Left forelimb (tissue), 1 donor: ENCODE data around the gene KDM2B.
"Not testable (repeated sequence)": the region's sequence is repeated elsewhere in the genome, so short reads cannot be mapped to it uniquely, and the experiment has no call there.

Experiments used
- DNase-seq: peaks from one replicate; pipeline ENCODE4 v3.0.0-alpha.2; 2018; ENCODE audit warnings: low spot score

Gene KDM2B

DNA sequence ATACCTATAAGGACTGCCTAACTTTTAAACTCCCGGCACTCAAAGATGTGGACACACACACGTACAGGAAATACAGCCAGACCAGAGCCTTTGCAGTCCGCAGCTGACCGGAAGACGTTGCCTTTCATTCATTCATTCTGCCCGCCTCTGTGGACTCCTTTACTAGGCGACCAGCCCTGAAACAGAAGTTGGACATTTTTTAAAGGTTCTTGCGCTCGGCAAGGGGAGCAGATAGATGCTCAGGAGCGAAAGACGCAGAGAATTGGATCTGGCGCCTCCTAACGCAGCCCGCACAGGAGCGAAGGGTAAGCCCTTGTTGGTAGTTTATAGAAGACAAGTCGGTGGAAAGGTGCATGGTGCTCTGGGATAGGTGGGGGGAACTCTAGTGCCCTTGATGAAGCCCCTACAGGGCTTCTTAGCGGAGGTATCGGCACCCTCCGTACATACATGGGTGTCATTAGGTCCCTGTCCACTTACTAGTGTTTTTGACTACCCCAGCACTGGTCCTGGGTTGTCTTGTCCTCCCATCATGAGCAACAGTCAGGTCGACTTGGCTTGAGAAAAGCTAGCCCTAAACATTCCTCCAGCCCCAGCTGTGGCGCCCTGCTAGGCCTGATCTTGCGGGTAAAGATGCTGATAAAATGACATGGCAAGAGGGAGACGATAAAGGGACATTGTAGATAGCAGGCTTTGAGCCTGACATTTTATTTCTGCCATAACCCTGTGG is at the start of gene KDM2B:
Gene KDM2B (minus strand): TSS at position 65 of the 727 bp plus-strand sequence. CDS start 112 bp downstream, outside the sequence.
- DNase-seq, result no peak

DNA sequence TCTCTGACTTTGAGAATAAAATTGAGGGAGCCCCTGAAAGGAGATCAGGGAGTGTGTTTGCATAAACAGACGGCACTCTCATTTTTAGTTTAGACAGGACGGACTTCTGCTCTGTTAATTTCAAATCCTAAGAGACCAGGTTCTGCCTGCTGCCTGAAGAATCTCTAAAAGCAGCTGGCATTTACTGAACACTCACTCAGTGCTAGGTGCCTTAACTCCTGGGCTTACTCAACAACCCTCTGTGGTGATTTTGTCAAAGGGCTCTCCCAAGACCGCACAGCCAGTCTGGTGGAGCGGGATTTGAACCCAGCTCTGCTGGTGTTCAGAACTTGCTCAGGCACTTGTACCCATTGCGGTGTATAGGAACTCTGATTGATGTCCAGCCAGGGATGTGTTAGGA is 47.7 kb upstream of the KDM2B start:
- DNase-seq, result no peak

DNA sequence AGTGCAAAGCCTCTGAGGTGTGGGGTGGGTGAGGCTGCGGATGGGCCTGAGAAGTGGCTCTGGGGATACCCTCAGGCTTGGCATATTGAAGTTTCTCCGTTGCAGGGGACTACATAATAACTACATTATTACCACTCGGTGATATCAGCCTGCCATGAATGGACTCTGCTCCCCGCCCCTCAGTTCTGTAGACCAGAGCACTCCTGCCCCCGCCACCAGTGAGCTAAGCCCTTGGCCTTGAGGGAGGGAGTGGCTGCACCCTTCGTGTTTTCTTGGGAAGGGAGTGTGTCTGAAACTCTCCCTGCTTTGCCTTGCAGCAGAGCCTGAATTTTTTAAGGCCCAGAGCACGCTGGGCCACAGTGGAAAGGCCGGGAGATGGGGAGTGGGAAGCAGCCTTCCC is 47.2 kb upstream of the KDM2B start:
- no peak for DNase-seq

DNA sequence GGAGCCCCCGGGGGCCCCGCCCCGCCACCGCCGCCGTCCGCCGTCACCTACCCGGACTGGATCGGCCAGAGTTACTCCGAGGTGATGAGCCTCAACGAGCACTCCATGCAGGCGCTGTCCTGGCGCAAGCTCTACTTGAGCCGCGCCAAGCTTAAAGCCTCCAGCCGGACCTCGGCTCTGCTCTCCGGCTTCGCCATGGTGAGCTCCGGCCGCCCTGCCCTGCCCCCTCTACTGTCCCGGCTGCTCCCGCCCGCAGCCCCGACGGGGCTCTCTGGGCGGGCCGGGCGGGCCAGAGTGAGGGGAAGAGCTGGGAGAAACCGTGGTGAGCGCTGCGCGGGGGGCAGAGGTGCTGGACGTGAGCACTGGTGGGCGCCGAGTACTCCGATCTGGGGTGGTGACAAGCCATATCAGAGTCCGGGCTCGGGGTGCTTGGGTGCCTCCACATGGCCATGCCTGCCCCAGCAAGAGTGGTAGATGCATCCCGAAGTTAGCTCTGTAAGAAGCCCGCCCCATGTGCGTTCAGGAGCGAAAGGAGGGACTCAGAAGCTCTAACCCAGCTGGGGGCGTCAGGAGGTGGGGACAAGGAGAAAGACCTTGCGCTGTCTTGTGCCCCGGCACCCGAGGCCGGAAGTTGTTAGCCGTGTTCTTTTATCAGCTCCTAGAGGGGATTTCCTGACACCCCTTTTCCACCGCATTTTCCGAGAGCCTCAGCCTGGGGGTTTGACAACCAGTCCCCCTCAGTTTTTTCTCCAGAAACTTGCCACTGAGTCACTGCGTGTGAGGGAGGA is 46.2 kb upstream of the KDM2B start:
- DNase-seq, result peak; percentile 82

DNA sequence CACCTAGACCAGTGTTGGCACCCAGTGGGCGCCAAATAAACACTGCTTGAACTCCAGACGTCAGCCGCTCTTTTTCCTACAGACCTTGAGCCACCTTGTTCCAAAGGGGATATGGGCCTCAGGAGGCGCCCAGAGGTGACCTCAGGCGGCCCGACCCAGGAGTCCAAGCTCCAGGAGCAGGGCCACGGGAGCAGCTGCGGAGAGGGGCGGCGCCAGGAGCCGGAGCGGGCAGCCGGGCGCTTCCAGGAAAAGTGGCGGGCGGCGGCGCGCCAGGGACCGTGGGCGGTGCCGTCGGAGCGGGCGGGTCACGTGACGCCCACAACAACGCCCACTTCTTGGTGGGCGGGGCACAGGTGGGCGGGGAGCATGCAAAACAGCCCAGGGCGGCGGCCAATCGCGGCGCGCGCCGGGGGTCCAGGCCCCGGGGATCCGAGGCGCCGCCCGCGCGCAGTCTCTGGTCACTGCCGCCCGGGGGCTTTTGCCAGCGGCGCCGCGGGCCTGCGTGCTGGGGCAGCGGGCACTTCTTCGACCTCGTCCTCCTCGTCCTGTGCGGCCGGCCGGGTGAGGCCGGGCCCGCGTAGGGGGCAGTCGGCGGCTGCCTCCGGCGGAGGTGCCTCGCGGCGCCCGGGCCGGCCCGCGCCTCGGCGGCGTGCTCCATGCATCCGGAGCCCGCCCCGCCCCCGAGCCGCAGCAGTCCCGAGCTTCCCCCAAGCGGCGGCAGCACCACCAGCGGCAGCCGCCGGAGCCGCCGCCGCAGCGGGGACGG is 45.4 kb upstream of the KDM2B start, which contains the start of gene ORAI1:
Gene ORAI1 (plus strand): TSS at position 444 of the 766 bp plus-strand sequence.
- DNase-seq, result peak; percentile 98

DNA sequence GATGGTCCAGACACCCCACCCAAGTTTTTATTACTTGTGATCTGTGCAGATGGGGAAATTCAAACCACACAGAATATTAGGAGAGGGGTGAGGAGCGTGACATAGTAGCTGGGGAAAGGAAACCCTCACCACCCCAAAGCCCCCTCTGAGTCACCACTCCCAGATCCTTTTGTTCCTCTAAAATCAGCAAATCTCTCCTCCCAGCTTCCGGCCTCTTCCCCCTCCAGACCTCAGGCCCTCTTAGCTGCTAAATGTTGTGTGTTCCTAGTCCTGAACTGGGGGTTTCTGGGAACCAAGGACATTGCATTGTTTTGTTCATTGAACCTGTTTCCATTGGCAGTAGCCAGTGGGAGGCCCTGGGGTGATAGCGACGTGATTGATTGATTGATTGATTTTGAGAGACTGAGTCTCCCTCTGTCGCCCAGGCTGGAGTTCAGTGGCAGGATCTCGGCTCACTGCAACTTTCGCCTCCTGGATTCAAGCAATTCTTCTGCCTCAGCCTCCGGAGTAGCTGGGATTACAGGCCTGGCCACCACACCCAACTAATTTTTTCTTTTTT is 39.6 kb upstream of the KDM2B start:
- DNase-seq, result no peak

DNA sequence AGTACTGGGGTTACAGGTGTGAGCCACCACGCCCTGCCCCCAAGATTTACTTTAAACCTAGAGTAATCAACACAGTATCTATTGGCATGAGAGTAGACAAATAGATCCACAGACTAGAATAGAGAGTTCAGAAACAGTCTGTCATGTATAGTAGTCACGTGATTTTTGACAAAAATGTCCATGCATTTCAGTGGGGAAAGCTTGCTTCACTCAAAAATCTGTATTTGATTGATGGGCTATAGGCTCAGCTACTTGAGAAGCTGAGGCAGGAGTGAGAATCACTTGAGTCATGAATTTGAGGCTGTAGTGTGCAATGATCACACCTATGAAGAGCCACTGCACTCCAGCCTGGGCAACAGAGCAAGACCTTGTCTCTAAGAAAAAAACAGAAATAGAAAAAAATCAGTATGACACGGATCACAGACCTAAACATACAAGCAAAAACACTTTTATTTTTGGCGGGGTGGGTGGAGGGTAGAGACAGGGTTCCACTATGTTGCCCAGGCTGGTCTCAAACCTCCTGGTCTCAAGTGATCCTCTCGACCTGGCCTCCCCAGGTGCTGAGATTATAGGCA is 37.9 kb upstream of the KDM2B start:
- DNase-seq, result no peak

DNA sequence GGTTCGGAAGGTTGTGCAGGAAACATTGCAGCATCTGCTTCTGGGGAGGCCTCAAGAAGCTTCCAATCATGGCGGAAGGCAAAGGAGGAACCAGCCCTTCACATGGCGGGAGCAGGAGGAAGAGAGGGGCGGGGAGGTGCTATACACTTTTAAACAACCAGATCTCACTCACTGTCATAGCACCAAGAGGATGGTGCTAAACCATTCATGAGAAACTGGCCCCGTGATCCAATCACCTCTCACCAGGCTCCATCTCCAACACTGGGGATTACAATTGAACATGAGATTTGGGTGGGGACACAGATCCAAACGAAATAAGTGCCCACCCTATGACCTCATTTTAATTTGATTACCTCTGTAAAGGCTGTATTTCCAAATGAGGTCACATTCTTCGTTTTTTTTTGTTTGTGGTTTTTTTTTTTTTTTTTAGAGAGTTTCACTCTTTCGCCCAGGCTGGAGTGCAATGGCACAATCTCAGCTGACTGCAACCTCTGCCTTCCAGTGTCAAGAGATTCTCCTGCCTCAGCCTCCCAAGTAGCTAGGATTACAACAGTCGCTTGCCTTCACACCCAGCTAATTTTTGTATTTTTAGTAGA is 34.1 kb upstream of the KDM2B start:
- no peak for DNase-seq

DNA sequence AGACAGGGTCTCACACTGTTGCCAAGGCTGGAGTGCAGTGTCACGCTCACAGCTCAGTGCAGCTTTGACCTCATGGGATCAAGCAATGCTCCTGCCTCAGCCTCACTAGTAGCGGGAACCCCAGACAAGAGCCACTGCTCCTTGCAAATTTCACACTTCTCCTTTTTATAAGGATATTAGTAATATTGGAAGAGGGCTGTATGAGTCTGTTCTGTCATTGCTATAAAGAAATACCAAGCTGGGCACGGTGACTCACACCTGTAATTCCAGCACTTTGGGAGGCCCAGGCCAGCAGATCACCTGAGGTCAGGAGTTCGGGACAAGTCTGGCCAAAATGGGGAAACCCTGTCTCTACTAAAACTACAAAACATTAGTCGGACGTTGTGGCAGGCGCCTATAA is 32.6 kb upstream of the KDM2B start:
- DNase-seq, result no peak

DNA sequence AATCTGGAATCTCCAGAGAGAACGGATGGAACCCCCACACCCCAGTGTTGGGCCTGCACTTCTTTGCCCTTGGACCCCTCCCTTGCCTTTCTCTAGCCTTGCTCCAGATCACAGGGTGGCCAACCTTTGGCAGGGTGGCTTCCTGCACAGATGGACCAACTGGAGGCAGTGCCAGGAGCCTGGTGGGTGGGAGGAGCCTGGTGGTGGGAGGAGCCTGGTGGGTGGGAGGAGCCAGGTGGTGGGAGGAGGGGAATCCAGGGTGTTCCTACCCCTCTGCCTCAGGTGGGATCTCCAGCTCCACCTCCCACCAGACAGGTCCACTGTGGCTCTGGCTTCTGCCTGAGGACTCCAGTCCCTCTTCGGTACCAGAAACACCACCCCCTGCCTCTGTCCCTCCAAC is 30.5 kb upstream of the KDM2B start:
- no peak for DNase-seq

DNA sequence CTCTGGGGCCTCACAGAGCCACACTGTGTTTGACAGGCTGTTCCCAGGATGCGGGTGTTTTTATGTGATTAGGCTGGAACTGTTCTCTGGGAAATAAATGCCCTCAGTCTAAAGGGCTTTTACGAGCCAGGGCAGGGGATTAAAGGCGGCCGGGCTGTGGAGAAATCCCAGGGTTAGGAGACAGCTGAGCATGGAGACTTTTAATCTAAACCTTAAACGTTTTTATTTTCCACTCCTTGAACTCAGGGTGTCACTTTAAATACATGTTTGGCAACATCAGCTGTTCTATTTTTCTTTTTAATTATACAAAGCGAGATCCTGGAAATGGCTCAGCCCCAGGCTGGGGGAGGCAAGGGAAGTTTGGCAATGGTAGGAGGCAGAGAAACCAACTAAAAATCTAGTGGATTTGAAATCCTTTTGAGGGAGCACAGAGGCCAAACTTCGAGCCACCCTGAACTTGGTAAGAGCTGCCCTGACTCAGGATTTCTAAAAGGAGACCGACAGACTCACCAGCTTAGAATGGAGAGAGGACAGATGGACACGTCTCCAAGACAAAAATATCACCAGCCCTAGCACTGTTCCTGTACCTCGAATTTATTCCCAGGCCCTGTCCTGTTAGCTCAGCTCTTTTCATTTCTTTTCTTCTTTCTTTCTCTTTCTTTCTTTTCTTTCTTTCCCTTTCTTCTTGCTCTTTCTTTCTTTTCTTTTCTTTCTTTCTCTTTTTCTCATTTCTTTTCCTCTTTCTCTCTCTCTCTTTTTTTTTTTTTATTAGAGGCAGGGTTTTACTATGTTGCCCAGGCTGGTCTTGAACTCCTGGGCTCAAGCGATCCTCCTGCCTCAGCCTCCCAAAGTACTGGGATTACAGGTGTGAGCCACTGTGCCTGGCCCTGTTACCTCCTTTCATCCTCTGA is 29.7 kb upstream of the KDM2B start:
- no peak for DNase-seq

DNA sequence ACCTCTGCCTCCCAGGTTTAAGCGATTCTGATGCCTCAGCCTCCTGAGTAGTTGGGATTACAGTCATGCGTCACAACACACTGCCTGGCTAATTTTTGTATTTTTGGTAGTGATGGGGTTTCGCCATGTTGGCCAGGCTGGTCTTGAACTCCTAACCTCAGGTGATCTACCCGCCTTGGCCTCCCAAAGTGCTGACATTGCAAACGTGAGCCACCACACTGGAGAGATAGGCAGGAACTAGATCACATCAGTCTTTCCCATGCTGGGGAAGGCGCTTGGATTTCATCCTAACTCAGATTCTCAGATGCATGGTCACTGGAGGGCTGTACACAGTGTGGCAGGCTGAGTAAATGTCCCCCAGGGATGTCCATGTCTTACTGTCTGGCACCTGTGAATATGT is 27.5 kb upstream of the KDM2B start:
- DNase-seq, result no peak

DNA sequence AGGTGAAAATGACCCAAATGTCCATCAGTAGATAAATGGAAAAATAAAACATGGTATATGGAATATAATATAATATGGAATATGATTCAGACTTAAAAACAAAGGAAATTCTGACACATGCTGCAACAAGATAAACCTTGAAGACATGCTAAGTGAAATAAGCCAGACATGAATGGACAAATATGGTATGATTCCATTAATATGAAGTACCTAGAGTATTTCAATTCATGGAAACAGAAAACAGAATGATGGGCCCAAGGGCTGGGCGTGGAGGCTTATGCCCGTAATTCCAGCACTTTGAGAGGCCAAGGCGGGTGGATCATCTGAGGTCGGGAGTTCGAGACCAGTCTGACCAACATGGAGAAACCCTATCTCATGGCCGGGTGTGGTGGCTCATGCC is 22.8 kb upstream of the KDM2B start:
- no peak for DNase-seq

DNA sequence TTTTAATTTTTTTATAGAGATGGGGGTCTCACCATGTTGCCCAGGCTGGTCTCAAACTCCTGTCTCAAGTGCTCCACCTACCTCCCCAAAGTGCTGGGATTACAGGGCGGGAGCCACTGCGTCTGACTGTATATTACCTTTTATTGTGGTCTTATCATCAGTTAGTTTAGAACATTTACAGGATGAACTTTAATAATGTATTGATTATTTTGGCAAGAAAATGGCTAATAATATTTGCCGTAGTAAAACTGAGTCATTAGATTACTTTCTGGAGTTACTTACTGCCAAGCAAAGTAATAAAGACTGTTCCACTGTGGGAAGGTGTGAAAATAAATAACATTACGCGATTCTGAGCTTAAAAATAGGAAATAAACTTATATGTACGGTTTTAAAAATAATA is 21.9 kb upstream of the KDM2B start:
- DNase-seq, result no peak

DNA sequence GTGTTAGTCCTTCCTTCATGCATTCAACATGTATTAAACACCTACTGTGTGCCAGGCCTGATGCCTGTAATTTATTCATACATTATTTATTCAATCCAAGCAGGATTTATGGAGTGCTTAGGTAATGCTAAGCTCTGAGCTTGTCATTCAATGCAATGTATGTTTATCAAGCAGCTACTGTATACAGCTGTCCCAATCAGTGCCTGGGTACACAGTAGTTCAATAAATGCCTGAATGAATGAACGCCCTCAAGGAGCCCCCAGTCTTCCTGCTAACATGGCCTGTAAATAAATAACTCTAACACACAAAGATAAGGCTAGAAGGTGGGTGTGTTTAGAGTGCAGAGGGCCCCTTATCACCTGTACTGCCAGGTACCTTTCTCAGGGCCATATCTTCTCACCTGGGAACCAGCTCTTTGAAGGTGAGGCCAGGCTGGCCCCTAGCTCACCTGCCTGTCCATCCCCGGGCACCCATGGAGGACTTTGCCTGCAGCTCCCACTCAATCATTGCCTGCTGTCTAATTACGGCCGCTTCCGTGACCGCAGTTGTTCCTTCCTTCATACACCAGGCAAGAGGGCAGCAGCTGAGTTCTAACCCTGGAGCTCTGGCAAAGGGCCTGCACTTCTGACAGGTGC is 20.0 kb upstream of the KDM2B start:
- DNase-seq, result no peak

DNA sequence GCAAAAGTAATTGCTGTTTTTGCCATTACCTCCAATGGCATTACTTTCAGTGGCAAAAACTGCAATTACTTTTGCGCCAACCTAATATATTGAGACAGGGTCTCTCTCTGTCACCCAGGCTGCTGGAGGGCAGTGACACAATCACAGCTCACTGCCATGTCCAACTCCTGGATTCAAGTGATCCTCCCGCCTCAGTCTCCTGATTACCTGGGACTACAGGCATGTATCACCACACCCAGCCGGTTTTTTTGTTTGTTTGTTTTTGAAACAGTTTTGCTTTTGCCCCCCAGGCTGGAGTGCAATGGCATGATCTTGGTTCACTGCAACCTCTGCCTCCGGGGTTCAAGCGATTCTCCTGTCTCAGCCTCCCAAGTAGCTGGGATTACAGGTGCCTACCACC is 15.7 kb upstream of the KDM2B start:
- no peak for DNase-seq

DNA sequence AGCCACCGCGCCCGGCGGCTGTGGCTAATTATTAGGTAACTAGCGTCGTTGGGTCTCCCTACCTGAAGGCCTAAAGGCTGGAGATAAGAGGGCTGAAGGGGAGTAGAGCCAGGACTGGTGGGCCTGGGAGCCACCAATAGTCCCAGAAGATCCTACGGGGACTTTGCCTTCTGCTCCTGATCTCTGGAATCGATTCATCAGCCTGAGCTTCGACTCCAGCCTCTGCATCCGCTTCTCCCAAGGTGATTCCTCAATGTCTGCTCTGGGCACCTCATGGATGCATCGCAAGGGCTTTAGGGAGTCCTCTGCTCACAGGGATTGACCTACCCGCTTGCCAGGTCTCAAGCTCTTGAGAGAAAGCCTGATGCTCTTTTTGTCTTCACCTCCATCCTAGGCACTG is 14.7 kb upstream of the KDM2B start:
- DNase-seq, result no peak

DNA sequence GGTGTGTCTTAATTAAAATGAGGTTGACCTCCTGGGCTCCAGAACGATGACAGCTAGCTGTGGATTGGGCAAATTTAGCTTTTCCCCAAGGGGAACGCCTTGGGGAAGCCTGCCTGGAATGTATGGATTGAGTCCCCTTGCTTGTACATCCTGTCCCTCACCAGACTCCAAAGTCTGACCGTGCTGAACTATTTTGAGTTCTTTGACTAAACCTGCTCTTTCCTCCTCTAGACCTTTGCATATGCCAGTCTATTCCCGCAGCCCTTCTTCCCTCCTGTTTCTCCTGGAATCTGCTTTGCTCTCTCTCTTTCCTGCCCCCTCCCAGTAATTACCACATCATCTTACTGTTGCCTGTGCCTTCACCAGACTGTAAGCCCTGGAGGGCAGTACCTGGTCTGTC is 11.5 kb upstream of the KDM2B start:
- DNase-seq, result no peak

DNA sequence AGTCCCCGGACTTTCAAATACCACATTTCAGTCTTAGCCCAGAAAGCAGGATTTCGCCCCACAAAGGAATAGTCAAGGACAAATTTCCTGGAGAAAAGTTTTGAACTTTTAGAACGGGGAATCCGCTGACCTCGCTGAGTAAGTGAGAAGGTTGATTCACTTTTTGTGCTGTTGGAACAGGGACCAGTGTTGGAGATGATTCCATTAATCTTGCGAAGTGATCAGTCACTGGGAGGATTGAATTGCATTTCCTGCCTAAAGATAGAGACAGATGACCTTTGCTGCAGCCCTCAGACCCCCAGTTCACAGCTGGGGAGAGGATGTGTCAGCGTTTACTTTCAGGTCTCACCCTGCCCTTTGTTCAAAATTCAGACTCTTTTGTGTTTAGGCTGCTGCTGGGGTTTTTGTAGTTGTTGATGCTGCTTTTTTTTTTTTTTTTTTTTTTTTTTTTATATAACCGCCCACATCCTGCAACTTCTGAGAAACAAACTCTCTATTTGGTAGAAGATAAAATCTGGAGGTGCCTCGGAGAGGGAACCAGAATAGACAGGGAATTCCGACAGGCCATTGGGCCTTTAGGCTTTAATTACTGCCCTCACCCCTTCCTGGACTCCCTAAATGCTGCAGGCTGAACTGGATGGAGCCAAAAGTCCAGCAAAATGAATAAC is 9.8 kb upstream of the KDM2B start:
- DNase-seq, result no peak

DNA sequence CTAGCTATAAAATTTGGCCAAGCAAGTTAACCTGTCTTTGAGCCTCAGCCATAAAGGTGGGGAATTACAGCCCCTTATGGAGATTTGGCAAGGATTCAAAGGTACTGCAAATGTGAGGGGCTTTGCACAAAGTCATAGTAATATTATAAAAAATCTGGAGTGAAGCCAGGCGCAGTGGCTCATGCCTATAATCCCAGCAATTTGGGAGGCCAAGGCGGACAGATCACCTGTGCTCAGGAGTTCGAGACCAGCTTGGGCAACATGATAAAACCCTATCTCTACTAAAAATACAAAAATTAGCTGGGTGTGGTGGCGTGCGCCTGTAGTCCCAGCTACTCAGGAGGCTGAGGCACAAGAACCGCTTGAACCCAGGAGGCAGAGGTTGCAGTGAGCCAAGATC is 4.1 kb upstream of the KDM2B start:
- not testable (repeated sequence) for DNase-seq
